DOHH2 (cell line): ENCODE results near the gene PIK3R3.

Experiments
- H3F3A ChIP-seq: fragments of 200-600 bp; sonication (generic), shearing (Covaris generic); 2 replicates; pipeline ENCODE4 v1.6.0; 2016; ENCODE audit warnings: antibody characterized with exemption, mild to moderate bottlenecking; ENCODE audit not compliant: control insufficient read depth, insufficient read depth
- H3K27ac ChIP-seq: fragments of 200-600 bp; sonication (generic); 2 replicates; pipeline ENCODE4 v1.5.1; 2014; ENCODE audit warnings: low read depth, mild to moderate bottlenecking, low read length, moderate library complexity
- H3K27me3 ChIP-seq: fragments of 200-600 bp; sonication (generic); 2 replicates; pipeline ENCODE4 v1.6.1; 2014; ENCODE audit warnings: mild to moderate bottlenecking, low read length, mixed read lengths; ENCODE audit not compliant: control insufficient read depth
- H3K36me3 ChIP-seq: fragments of 200-600 bp; sonication (generic); 2 replicates; pipeline ENCODE4 v1.6.1; 2014; ENCODE audit warnings: mild to moderate bottlenecking, low read length, moderate library complexity, mixed read lengths; ENCODE audit not compliant: control insufficient read depth
- H3K4me1 ChIP-seq: fragments of 200-600 bp; sonication (generic); 2 replicates; pipeline ENCODE4 v1.6.1; 2014; ENCODE audit warnings: mild to moderate bottlenecking, low read length, mixed read lengths; ENCODE audit not compliant: control insufficient read depth
- H3K4me2 ChIP-seq: fragments of 200-600 bp; sonication (generic); 2 replicates; pipeline ENCODE4 v1.6.0; 2014; ENCODE audit warnings: mild to moderate bottlenecking, low read length, moderate library complexity
- H3K4me3 ChIP-seq: fragments of 200-600 bp; sonication (generic); 2 replicates; pipeline ENCODE4 v1.5.1; 2014; ENCODE audit warnings: mild to moderate bottlenecking, low read length, mixed read lengths
- H3K79me2 ChIP-seq: fragments of 200-600 bp; sonication (generic); 2 replicates; pipeline ENCODE4 v1.6.1; 2014; ENCODE audit warnings: mild to moderate bottlenecking, low read length, mixed read lengths; ENCODE audit not compliant: control insufficient read depth
- H3K9me2 ChIP-seq: fragments of 200-600 bp; sonication (generic); replicated peaks from 2 replicates; pipeline ENCODE4 v1.6.1; 2014; ENCODE audit warnings: mild to moderate bottlenecking, low read length, mixed read lengths; ENCODE audit not compliant: control insufficient read depth
- H3K9me3 ChIP-seq: fragments of 200-600 bp; sonication (generic); 2 replicates; pipeline ENCODE4 v1.6.1; 2014; ENCODE audit warnings: antibody characterized with exemption, low read length, mixed read lengths; ENCODE audit not compliant: control insufficient read depth, insufficient read depth
- H4K20me1 ChIP-seq: fragments of 200-600 bp; sonication (generic); 2 replicates; pipeline ENCODE4 v1.6.0; 2014; ENCODE audit warnings: low read depth, mild to moderate bottlenecking, antibody characterized with exemption, low read length, moderate library complexity; ENCODE audit not compliant: control insufficient read depth, insufficient read depth
- CTCF ChIP-seq: fragments of 200-600 bp; sonication (generic); IDR thresholded peaks from one replicate; pipeline ENCODE4 v1.5.1; 2014; ENCODE audit warnings: antibody characterized with exemption, mild to moderate bottlenecking, low read depth, low read length; ENCODE audit not compliant: poor library complexity, severe bottlenecking
- EZH2phosphoT487 ChIP-seq: fragments of 200-600 bp; sonication (generic); IDR thresholded peaks from 2 replicates; pipeline ENCODE4 v1.6.1; 2017; ENCODE audit warnings: borderline replicate concordance, mild to moderate bottlenecking, antibody characterized with exemption, low read length, moderate library complexity, mixed read lengths

The PIK3R3 gene

GRCh38 chr1:46130121-46130520 is 2.3 kb downstream of the PIK3R3 start:
- no peaks in the 10 kb centered on the region; the same call in 1 of the 2 replicates for H3F3A ChIP-seq
- H3K9me2 ChIP-seq: no peaks in the 10 kb centered on the region
- H3K36me3 ChIP-seq: no peaks in the 10 kb centered on the region
- TF ChIP-seq EZH2phosphoT487 (no peak), CTCF (peak; percentile 29)
- no peaks in the 10 kb centered on the region for H3K9me3 ChIP-seq
- H4K20me1 ChIP-seq: no peaks in the 10 kb centered on the region
- peaks cover 28% of the 10 kb centered on the region for H3K4me1 ChIP-seq
- H3K27me3 ChIP-seq: peaks cover 5% of the 10 kb centered on the region
- peak overlapping the region; percentile 77 for H3K4me2 ChIP-seq
- peak overlapping the region; percentile 75 for H3K4me3 ChIP-seq
- no peak overlapping the region for H3K27ac ChIP-seq
- peaks cover 4% of the 10 kb centered on the region for H3K79me2 ChIP-seq

- Histone ChIP-seq H3K79me2 (peaks cover 4% of the 10 kb centered on the region), H4K20me1 (no peaks in the 10 kb centered on the region), H3K27me3 (peaks cover 5% of the 10 kb centered on the region), H3K36me3 (no peaks in the 10 kb centered on the region), H3F3A (no peaks in the 10 kb centered on the region), H3K9me3 (no peaks in the 10 kb centered on the region), H3K27ac (no peak overlapping the region), H3K4me1 (peaks cover 18% of the 10 kb centered on the region), H3K4me2 (no peak overlapping the region), H3K4me3 (no peak overlapping the region), H3K9me2 (no peaks in the 10 kb centered on the region)
- no peak for TF ChIP-seq EZH2phosphoT487
- no peak for TF ChIP-seq CTCF
Observed at GRCh38 chr1:46128344-46128743, 4.1 kb downstream of the PIK3R3 start.

GRCh38 chr1:46118856-46119255 is 13.6 kb downstream of the PIK3R3 start:
- H3K36me3 ChIP-seq: no peaks in the 10 kb centered on the region
- H3K4me3 ChIP-seq: no peak overlapping the region
- no peaks in the 10 kb centered on the region for H3K4me1 ChIP-seq
- H3K27me3 ChIP-seq: no peaks in the 10 kb centered on the region
- no peaks in the 10 kb centered on the region for H4K20me1 ChIP-seq
- H3K9me2 ChIP-seq: no peaks in the 10 kb centered on the region
- H3F3A ChIP-seq: no peaks in the 10 kb centered on the region
- TF ChIP-seq EZH2phosphoT487 (no peak), CTCF (no peak)
- no peaks in the 10 kb centered on the region for H3K79me2 ChIP-seq
- H3K27ac ChIP-seq: no peak overlapping the region
- H3K4me2 ChIP-seq: no peak overlapping the region
- H3K9me3 ChIP-seq: no peaks in the 10 kb centered on the region
